ENCODE results near the gene TMC6. TPM values are rescaled to one million over a fixed set of nuclear protein-coding genes. Genes with fewer than 3 reads are reported as not detected.

The TMC6 gene
- total and polyA plus RNA-seq, 7 donors: 5.3 to 145 (median 10.5) TPM

DNA sequence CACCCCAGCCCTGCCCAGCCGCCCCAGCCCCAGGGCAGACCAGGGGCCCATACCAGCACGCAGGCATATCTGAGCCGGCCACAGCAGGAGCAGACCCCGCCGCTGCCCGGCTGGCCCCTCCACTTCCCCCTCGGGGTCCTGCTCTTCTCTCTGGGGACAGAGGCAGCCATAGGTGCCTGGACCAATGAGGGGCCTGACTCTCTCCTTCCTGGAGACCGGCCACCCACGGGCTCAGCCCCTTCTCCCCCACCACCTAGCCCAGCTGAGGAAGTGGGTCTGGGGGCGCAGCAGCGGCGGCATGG is 3.8 kb downstream of the TMC6 start:
- peaks cover 0 to 5% (median 0%) of the 10 kb centered on the region in 4 donors for H3K36me3 ChIP-seq
- no peaks in the 10 kb centered on the region for H3K9me3 ChIP-seq
- intact Hi-C loops (cut with DNase I): no loop called here
- peaks cover 10 to 38% (median 25%) of the 10 kb centered on the region in 3 donors for H3K27me3 ChIP-seq
- peaks cover 0 to 37% (median 30%) of the 10 kb centered on the region in 4 donors for H3K4me1 ChIP-seq
- WGBS, 2 donors: 56 to 84% methylated on average over 12 of the region's 12 CpGs
- TF ChIP-seq POLR2A (IDR thresholded peaks at IDR 0.05): no peak
- TF ChIP-seq POLR2AphosphoS5 (IDR thresholded peaks at IDR 0.05): no peak
- no peak for TF ChIP-seq EP300 (IDR thresholded peaks at IDR 0.05)
- TF ChIP-seq, protein P1, sequence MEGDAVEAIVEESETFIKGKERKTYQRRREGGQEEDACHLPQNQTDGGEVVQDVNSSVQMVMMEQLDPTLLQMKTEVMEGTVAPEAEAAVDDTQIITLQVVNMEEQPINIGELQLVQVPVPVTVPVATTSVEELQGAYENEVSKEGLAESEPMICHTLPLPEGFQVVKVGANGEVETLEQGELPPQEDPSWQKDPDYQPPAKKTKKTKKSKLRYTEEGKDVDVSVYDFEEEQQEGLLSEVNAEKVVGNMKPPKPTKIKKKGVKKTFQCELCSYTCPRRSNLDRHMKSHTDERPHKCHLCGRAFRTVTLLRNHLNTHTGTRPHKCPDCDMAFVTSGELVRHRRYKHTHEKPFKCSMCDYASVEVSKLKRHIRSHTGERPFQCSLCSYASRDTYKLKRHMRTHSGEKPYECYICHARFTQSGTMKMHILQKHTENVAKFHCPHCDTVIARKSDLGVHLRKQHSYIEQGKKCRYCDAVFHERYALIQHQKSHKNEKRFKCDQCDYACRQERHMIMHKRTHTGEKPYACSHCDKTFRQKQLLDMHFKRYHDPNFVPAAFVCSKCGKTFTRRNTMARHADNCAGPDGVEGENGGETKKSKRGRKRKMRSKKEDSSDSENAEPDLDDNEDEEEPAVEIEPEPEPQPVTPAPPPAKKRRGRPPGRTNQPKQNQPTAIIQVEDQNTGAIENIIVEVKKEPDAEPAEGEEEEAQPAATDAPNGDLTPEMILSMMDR (IDR thresholded peaks at IDR 0.05): no peak
- peak overlapping the region in 3 of 4 donors; percentile 14 to 38 (median 19) for H3K27ac ChIP-seq
- DNase-seq: no peak
- H3K4me3 ChIP-seq: no peak overlapping the region

DNA sequence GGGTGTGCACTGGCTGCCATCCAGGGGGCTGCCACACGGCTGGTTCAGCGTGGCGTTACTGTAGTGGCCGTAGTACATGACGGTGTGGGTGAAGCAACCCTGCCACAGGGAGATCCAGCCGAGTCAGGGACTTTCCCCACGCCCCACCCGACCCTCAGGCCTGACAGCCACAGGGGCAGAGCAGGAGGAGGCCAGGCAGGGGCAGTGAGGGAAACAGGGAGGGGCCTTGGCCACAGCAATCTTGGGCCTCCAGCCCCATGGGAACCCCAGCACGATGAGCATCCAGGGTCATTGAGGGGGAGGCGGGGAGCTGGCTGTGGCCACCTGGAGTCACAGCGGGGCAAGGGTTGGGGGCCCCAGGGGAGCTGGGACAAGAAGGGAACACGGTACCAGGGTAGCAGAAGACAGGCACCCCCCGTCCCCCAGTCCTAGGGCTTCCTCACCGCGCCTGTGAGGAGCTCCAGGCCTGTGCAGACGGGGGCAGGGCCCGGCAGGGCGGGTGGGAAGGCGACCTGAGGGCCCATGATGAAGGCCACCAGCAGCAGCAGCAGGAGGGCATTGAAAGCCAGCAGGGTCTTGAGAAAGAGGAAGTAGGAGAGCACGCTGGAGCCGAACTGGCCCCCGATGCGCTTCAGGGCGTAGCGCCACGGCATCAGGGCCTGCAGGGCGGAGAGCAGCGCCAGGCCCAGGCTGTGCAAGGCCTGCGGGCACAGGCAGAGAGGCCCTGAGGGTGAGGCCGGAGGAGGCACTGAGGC is 4.3 kb downstream of the TMC6 start:
- Histone ChIP-seq H3K9me3 (no peaks in the 10 kb centered on the region), H3K27me3 (peaks cover 10 to 33% (median 20%) of the 10 kb centered on the region in 3 donors), H3K36me3 (peaks cover 0 to 5% (median 0%) of the 10 kb centered on the region in 4 donors), H3K4me1 (peaks cover 0 to 32% (median 30%) of the 10 kb centered on the region in 4 donors), H3K4me3 (no peak overlapping the region), H3K27ac (peak overlapping the region in 2 of 4 donors; percentile 14 to 19)
- WGBS, 2 donors: 59 to 75% methylated on average over 30 of the region's 30 CpGs
- intact Hi-C loops (cut with DNase I): no loop called here
- DNase-seq: no peak
- TF ChIP-seq EP300 (IDR thresholded peaks at IDR 0.05): no peak

DNA sequence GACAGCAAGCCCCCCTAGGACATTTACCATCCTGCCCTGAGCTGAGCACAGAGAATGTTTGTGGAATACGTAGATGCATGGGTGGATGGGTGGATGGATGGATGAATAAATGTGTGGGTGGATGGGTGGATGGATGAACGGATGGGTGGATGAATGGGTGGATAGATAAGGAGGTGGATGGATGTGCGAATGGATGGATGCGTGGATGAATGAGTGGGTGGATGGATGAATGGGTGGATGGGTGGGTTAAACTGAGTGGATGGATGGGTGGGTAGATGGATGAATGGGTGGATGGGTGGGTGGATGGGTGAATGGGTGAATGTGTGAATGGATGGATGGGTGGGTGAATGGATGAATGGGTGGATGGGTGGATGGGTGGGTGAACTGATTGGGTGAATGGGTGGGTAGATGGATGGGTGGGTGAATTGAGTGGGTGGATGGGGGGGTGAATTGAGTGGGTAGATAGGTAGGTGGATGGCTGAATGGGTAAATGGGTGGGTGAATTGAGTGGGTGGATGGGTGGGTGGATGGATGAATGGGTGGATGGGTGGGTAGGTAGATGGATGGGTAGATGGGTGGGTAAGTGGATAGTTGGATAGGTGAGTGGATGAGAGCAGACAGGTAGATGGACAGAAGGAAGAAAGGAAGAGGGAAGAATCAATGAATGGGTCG is 5.2 kb downstream of the TMC6 start:
- DNase-seq: no peak
- H3K27me3 ChIP-seq: peaks cover 5 to 24% (median 11%) of the 10 kb centered on the region in 3 donors
- H3K36me3 ChIP-seq: peaks cover 0 to 5% (median 0%) of the 10 kb centered on the region in 4 donors
- 97% methylated on average over 5 of the region's 5 CpGs for WGBS, 2 donors
- H3K4me1 ChIP-seq: peaks cover 0 to 23% (median 22%) of the 10 kb centered on the region in 4 donors
- no peaks in the 10 kb centered on the region for H3K9me3 ChIP-seq
- no peak overlapping the region for H3K4me3 ChIP-seq
- H3K27ac ChIP-seq: no peak overlapping the region
- TF ChIP-seq, protein P1 (IDR thresholded peaks at IDR 0.05): no peak
- TF ChIP-seq POLR2A (IDR thresholded peaks at IDR 0.05) (no peak), EP300 (IDR thresholded peaks at IDR 0.05) (no peak), POLR2AphosphoS5 (IDR thresholded peaks at IDR 0.05) (no peak)
- intact Hi-C loops (cut with DNase I): no loop called here

DNA sequence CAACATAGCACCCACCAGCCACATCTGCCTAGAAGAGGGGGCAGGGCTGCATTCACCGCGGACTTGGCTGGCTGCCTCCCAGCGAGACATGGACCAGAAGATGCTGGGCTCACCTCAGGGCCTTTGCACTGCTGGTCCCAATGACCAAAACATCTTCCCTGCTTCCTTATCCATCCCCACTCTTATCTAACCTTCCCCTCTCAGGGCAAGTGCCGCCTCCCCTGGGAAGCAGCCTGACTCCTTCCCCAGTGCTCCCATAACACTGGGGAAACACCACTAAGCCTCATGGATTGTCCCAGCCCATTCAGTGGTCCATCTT is 5.7 kb downstream of the TMC6 start:
- TF ChIP-seq, protein P1 (IDR thresholded peaks at IDR 0.05): no peak
- TF ChIP-seq EP300 (IDR thresholded peaks at IDR 0.05) (no peak), POLR2AphosphoS5 (IDR thresholded peaks at IDR 0.05) (no peak)
- no peak for DNase-seq
- peaks cover 0 to 5% (median 0%) of the 10 kb centered on the region in 4 donors for H3K36me3 ChIP-seq
- no peak overlapping the region for H3K27ac ChIP-seq
- H3K4me3 ChIP-seq: no peak overlapping the region
- WGBS, 2 donors: 91 to 95% methylated on average over 4 of the region's 4 CpGs
- H3K9me3 ChIP-seq: no peaks in the 10 kb centered on the region
- H3K4me1 ChIP-seq: peaks cover 0 to 19% (median 17%) of the 10 kb centered on the region in 4 donors
- intact Hi-C loops (cut with DNase I): no loop called here
- H3K27me3 ChIP-seq: peaks cover under 1 to 19% (median 6%) of the 10 kb centered on the region in 3 donors

DNA sequence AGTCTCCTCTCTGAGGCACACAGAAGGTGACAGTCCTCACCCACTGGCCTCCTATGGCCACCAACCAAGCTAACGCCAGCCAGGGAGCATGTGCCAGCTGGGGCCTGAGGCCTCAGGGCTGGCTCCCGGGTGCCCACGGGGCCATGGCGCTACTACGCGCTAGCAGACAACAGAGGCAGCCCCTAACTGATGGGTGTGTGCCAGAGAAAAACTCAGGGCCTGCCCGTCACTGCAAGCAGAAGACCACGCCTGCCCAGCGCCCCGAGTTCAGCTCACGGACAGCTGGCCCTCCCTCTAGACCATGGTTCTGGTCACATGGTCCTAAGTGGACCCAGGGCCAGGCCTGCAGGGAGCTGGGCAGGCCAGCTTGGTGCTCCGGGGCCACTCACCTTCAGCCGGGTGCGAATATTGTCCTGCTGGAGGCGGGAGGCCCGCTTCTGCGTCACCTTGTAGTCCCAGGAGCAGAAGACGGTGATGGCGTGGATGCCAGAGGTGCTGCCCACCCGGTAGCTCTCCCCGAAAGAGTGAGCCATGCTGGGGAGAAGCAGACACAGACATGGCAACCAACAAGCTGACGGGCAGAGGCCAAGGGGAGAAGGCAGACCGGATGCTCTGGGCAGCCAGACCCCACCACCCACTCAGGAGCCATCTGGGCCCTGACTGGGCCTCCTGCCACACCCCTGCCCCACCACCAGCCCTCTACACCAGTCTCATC is 6.2 kb downstream of the TMC6 start:
- intact Hi-C loops (cut with DNase I): no loop called here
- H3K27ac ChIP-seq: no peak overlapping the region
- peaks cover 0 to 19% (median 14%) of the 10 kb centered on the region in 4 donors for H3K4me1 ChIP-seq
- peaks cover 0 to 14% (median 1%) of the 10 kb centered on the region in 3 donors for H3K27me3 ChIP-seq
- H3K4me3 ChIP-seq: no peak overlapping the region
- TF ChIP-seq, protein P1 (IDR thresholded peaks at IDR 0.05): no peak
- TF ChIP-seq POLR2AphosphoS5 (IDR thresholded peaks at IDR 0.05) (no peak), EP300 (IDR thresholded peaks at IDR 0.05) (no peak), POLR2A (IDR thresholded peaks at IDR 0.05) (no peak)
- no peaks in the 10 kb centered on the region for H3K9me3 ChIP-seq
- H3K36me3 ChIP-seq: peaks cover 0 to 5% (median 0%) of the 10 kb centered on the region in 4 donors
- no peak for DNase-seq
- WGBS, 2 donors: 80 to 84% methylated on average over 23 of the region's 23 CpGs

Data from sigmoid colon (tissue), 7 donors.